DND-41 (cell line): ENCODE data around the gene ST14.

Source experiments
- ATAC-seq: fragments of 200-7000 bp; cut with Tn5 transposase; 3 replicates; pipeline ENCODE4 v1.9.1; 2021; ENCODE audit warnings: low read depth; ENCODE audit not compliant: insufficient read depth
- DNase-seq: peaks from one replicate; pipeline ENCODE4 v3.0.0-alpha.2; 2020
- H2AFZ ChIP-seq: 2 replicates; pipeline ENCODE4 v1.6.0; 2012; ENCODE audit warnings: low read depth, low read length
- H3K27ac ChIP-seq: 2 replicates; pipeline ENCODE4 v1.5.1; 2012; ENCODE audit warnings: low read length, inconsistent platforms
- H3K27me3 ChIP-seq: fragments of 200-600 bp; sonication (generic); 2 replicates; pipeline ENCODE4 v1.6.0; 2012; ENCODE audit warnings: low read length, mild to moderate bottlenecking, inconsistent platforms; ENCODE audit not compliant: insufficient read depth, poor library complexity
- H3K36me3 ChIP-seq: 2 replicates; pipeline ENCODE4 v1.5.1; 2012; ENCODE audit warnings: low read length, inconsistent platforms; ENCODE audit not compliant: insufficient read depth
- H3K4me1 ChIP-seq: 2 replicates; pipeline ENCODE4 v1.5.1; 2012; ENCODE audit warnings: mild to moderate bottlenecking, low read length; ENCODE audit not compliant: insufficient read depth
- H3K4me2 ChIP-seq: 2 replicates; pipeline ENCODE4 v1.6.0; 2012; ENCODE audit warnings: mild to moderate bottlenecking, moderate library complexity, low read length, inconsistent platforms; ENCODE audit not compliant: insufficient read depth
- H3K4me3 ChIP-seq, 2 experiments: fragments of 200-600 bp in 1 of 2; shearing (Covaris generic) in 1 of 2; 2 replicates each; pipeline ENCODE4 v1.5.1; 2012 to 2016; ENCODE audit warnings: inconsistent platforms in 2 of 2, low read length in 2 of 2, mild to moderate bottlenecking in 2 of 2, low read depth in 1 of 2, moderate library complexity in 1 of 2
- H3K79me2 ChIP-seq: 2 replicates; pipeline ENCODE4 v1.6.0; 2012; ENCODE audit warnings: low read length, inconsistent platforms; ENCODE audit not compliant: insufficient read depth
- H3K9ac ChIP-seq: 2 replicates; pipeline ENCODE4 v1.6.0; 2012; ENCODE audit warnings: low read depth, mild to moderate bottlenecking, inconsistent platforms, low read length, moderate library complexity
- H3K9me3 ChIP-seq: 2 replicates; pipeline ENCODE4 v1.5.1; 2012; ENCODE audit warnings: low read length, moderate library complexity, mild to moderate bottlenecking, inconsistent platforms; ENCODE audit not compliant: insufficient read depth, severe bottlenecking
- H4K20me1 ChIP-seq: 2 replicates; pipeline ENCODE4 v1.6.0; 2012; ENCODE audit warnings: low read length; ENCODE audit not compliant: insufficient read depth
- EZH2 ChIP-seq: IDR thresholded peaks from 3 replicates; pipeline ENCODE4 v1.6.1; 2012; ENCODE audit warnings: borderline replicate concordance, low read depth, mild to moderate bottlenecking, moderate library complexity, low read length, inconsistent platforms; ENCODE audit not compliant: severe bottlenecking
- TF ChIP-seq, protein P1 (sequence below): IDR thresholded peaks from 2 replicates; pipeline ENCODE4 v1.5.1; 2012; ENCODE audit warnings: borderline replicate concordance, low read length, moderate library complexity, mild to moderate bottlenecking; ENCODE audit not compliant: poor library complexity, severe bottlenecking; ENCODE audit errors: extremely low read depth

Gene ST14

DNA sequence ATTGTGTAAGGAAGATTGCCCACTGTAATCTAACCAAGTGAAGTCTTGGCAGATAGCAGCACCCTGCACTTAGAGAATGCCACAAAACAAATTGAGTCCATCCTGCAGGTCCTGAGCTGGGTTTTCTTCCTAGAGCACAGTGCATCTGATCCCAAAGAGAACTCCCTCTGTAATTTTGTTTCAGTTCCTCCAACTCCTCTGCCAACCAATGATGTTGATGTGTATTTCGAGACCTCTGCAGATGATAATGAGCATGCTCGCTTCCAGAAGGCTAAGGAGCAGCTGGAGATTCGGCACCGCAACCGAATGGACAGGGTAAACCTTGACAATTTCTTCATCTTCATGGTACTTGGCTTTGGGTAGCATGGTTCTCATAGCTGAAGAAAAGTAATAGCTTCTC, 33.1 kb upstream of the ST14 start:
- no peak overlapping the region for H3K4me3 ChIP-seq
- TF ChIP-seq EZH2: no peak
- TF ChIP-seq, protein P1, sequence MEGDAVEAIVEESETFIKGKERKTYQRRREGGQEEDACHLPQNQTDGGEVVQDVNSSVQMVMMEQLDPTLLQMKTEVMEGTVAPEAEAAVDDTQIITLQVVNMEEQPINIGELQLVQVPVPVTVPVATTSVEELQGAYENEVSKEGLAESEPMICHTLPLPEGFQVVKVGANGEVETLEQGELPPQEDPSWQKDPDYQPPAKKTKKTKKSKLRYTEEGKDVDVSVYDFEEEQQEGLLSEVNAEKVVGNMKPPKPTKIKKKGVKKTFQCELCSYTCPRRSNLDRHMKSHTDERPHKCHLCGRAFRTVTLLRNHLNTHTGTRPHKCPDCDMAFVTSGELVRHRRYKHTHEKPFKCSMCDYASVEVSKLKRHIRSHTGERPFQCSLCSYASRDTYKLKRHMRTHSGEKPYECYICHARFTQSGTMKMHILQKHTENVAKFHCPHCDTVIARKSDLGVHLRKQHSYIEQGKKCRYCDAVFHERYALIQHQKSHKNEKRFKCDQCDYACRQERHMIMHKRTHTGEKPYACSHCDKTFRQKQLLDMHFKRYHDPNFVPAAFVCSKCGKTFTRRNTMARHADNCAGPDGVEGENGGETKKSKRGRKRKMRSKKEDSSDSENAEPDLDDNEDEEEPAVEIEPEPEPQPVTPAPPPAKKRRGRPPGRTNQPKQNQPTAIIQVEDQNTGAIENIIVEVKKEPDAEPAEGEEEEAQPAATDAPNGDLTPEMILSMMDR: no peak
- no peaks in the 10 kb centered on the region for H3K4me1 ChIP-seq
- no peaks in the 10 kb centered on the region for H3K27me3 ChIP-seq
- ATAC-seq: no peak
- H3K36me3 ChIP-seq: peaks cover 74% of the 10 kb centered on the region
- H3K4me2 ChIP-seq: no peak overlapping the region
- H3K9ac ChIP-seq: no peak overlapping the region
- H3K27ac ChIP-seq: no peak overlapping the region
- no peaks in the 10 kb centered on the region for H3K79me2 ChIP-seq
- no peak overlapping the region for H2AFZ ChIP-seq
- DNase-seq: no peak
- no peaks in the 10 kb centered on the region for H4K20me1 ChIP-seq
- H3K9me3 ChIP-seq: no peaks in the 10 kb centered on the region

DNA sequence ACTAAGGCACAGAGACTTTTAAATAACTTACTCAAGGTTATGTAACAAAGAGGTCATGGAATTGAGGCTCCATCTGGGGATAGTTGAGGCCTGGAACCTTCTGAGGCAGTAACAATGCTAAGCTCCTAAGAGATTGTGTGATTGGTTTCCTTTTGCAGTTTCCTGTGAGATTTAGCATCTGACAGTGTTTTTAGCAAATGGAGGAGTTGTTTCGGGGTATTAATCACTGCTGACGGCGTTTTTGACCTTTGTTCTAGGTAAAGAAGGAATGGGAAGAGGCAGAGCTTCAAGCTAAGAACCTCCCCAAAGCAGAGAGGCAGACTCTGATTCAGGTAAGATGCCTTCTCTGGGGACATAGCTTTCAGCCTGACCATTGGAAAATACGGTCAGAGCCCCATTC, 32.1 kb upstream of the ST14 start:
- TF ChIP-seq, protein P1: no peak
- TF ChIP-seq EZH2: no peak
- H3K27ac ChIP-seq: no peak overlapping the region
- H3K27me3 ChIP-seq: no peaks in the 10 kb centered on the region
- H3K9ac ChIP-seq: no peak overlapping the region
- no peak overlapping the region for H3K4me3 ChIP-seq
- no peaks in the 10 kb centered on the region for H3K9me3 ChIP-seq
- no peak overlapping the region for H3K4me2 ChIP-seq
- H3K36me3 ChIP-seq: peaks cover 69% of the 10 kb centered on the region
- no peaks in the 10 kb centered on the region for H3K79me2 ChIP-seq
- no peaks in the 10 kb centered on the region for H4K20me1 ChIP-seq
- no peak overlapping the region for H2AFZ ChIP-seq
- ATAC-seq (no peak), DNase-seq (no peak)
- H3K4me1 ChIP-seq: no peaks in the 10 kb centered on the region

DNA sequence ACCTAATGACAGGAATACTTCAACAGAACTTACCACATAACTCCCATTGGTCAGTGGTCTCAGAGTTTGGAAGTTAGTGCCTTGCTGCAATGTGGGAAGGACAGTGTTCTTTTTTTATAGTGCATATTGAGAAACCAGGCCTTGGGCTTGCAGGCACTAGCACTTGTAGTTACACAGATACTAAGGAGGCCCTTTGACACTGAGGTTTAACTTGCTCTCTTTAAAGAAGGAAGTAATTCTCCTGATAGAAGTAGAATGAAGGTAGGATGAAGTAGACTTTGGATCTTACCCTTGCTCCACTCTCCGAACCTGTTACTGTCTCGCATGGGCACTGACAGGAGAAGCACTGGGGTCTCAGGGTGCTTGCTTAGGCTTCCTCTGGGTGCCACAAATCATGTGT, 31.0 kb upstream of the ST14 start:
- Histone ChIP-seq H3K4me2 (no peak overlapping the region), H2AFZ (no peak overlapping the region), H3K27me3 (no peaks in the 10 kb centered on the region), H4K20me1 (no peaks in the 10 kb centered on the region), H3K36me3 (peaks cover 65% of the 10 kb centered on the region), H3K9me3 (no peaks in the 10 kb centered on the region), H3K4me3 (no peak overlapping the region), H3K9ac (no peak overlapping the region), H3K79me2 (no peaks in the 10 kb centered on the region), H3K4me1 (no peaks in the 10 kb centered on the region), H3K27ac (no peak overlapping the region)
- TF ChIP-seq, protein P1: no peak
- no peak for TF ChIP-seq EZH2
- ATAC-seq (no peak), DNase-seq (no peak)

DNA sequence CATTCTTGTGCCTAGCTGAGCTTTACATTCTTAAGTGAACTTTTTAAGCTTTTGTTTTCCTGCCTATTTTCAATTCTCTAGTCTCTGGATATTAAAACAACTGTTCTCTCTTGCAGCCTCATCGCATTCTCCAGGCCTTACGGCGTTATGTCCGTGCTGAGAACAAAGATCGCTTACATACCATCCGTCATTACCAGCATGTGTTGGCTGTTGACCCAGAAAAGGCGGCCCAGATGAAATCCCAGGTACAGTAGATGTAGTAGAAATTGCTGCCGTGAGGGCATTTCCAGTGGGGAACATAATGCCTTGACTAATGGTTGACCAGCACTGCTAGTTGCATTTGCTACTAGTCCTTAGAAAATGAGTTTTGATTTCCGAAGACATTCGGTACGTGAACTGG, 29.7 kb upstream of the ST14 start:
- Histone ChIP-seq H3K9ac (no peak overlapping the region), H3K27me3 (no peaks in the 10 kb centered on the region), H3K4me2 (no peak overlapping the region), H3K9me3 (no peaks in the 10 kb centered on the region), H3K36me3 (peaks cover 61% of the 10 kb centered on the region), H2AFZ (no peak overlapping the region), H3K79me2 (no peaks in the 10 kb centered on the region), H4K20me1 (no peaks in the 10 kb centered on the region), H3K4me3 (no peak overlapping the region), H3K27ac (no peak overlapping the region), H3K4me1 (no peaks in the 10 kb centered on the region)
- TF ChIP-seq, protein P1: no peak
- no peak for TF ChIP-seq EZH2
- no peak for ATAC-seq
- no peak for DNase-seq
